Suprapubic skin (tissue), 3 donors: ENCODE results near the gene SAMD7.

Source experiments
- EP300 ChIP-seq: sonication (generic); formaldehyde crosslinking; IDR thresholded peaks from one replicate; pipeline ENCODE4 v1.6.1; 2017; ENCODE audit warnings: antibody characterized with exemption
- TF ChIP-seq, protein P1 (sequence below), 2 donors: fragments of 200-600 bp in 1 of 2; fragments of 450-650 bp in 1 of 2; sonication (generic) in 1 of 2; IDR thresholded peaks; one replicate each; pipeline ENCODE4 v1.5.1; 2016 to 2019; ENCODE audit warnings: antibody characterized with exemption in 2 of 2, mild to moderate bottlenecking in 1 of 2, moderate library complexity in 1 of 2

- TF ChIP-seq, protein P1, sequence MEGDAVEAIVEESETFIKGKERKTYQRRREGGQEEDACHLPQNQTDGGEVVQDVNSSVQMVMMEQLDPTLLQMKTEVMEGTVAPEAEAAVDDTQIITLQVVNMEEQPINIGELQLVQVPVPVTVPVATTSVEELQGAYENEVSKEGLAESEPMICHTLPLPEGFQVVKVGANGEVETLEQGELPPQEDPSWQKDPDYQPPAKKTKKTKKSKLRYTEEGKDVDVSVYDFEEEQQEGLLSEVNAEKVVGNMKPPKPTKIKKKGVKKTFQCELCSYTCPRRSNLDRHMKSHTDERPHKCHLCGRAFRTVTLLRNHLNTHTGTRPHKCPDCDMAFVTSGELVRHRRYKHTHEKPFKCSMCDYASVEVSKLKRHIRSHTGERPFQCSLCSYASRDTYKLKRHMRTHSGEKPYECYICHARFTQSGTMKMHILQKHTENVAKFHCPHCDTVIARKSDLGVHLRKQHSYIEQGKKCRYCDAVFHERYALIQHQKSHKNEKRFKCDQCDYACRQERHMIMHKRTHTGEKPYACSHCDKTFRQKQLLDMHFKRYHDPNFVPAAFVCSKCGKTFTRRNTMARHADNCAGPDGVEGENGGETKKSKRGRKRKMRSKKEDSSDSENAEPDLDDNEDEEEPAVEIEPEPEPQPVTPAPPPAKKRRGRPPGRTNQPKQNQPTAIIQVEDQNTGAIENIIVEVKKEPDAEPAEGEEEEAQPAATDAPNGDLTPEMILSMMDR (IDR thresholded peaks at IDR 0.05): no peak
- TF ChIP-seq EP300: no peak
Measured at GRCh38 chr3:169971522-169971921, 60.1 kb downstream of the SAMD7 start.
